HepG2 (cell line): ENCODE data around the gene PIP4K2B. TPM values are rescaled to one million over a fixed set of nuclear protein-coding genes. Genes with fewer than 3 reads are reported as not detected.
A peak's percentile ranks its signal among the peaks of the same experiment; 100 is the strongest.

Experiments
- FLYWCH1 ChIP-seq: sonication (generic); formaldehyde crosslinking; IDR thresholded peaks from 2 replicates; pipeline ENCODE4 v1.8.1; 2023; ENCODE audit warnings: mild to moderate bottlenecking, missing genetic modification reagents
- FOXC1 ChIP-seq: sonication (generic); formaldehyde crosslinking; IDR thresholded peaks from 2 replicates; pipeline ENCODE4 v1.8.0; 2022; ENCODE audit warnings: mild to moderate bottlenecking, missing genetic modification reagents, borderline replicate concordance
- FOXO1 ChIP-seq: sonication (generic); formaldehyde crosslinking; IDR thresholded peaks from 2 replicates; pipeline ENCODE4 v1.4.0; 2020; ENCODE audit warnings: missing genetic modification reagents
- GTF2F1 ChIP-seq: fragments of 150-350 bp; IDR thresholded peaks from 2 replicates; pipeline ENCODE4 v1.6.1; 2014; ENCODE audit warnings: low read length
- HMGXB3 ChIP-seq: sonication (generic); formaldehyde crosslinking; IDR thresholded peaks from 2 replicates; pipeline ENCODE4 v1.4.0; 2020; ENCODE audit warnings: missing genetic modification reagents, borderline replicate concordance
- HOXD1 ChIP-seq: sonication (generic); formaldehyde crosslinking; IDR thresholded peaks from 2 replicates; pipeline ENCODE4 v1.5.0; 2020; ENCODE audit warnings: missing genetic modification reagents
- IKZF4 ChIP-seq: sonication (generic); formaldehyde crosslinking; IDR thresholded peaks from 2 replicates; pipeline ENCODE4 v1.5.1; 2020; ENCODE audit warnings: borderline replicate concordance, mild to moderate bottlenecking, low read depth, missing genetic modification reagents; ENCODE audit errors: not compliant biosample characterization
- MBD4 ChIP-seq: IDR thresholded peaks from 2 replicates; pipeline ENCODE4 v1.6.1; 2012; ENCODE audit warnings: low read length, inconsistent platforms, borderline replicate concordance
- NFYC ChIP-seq: IDR thresholded peaks from 2 replicates; pipeline ENCODE4 v1.6.1; 2016; ENCODE audit warnings: missing genetic modification reagents, missing compliant biosample characterization
- NR0B2 ChIP-seq: sonication (generic); formaldehyde crosslinking; IDR thresholded peaks from 2 replicates; pipeline ENCODE4 v1.4.0; 2020; ENCODE audit warnings: mild to moderate bottlenecking, missing genetic modification reagents
- PHF5A ChIP-seq: IDR thresholded peaks from one replicate; pipeline ENCODE4 v1.6.1; 2018; ENCODE audit warnings: low read depth, missing genetic modification reagents; ENCODE audit not compliant: unreplicated experiment
- TOPORS ChIP-seq: sonication (generic); formaldehyde crosslinking; IDR thresholded peaks from 2 replicates; pipeline ENCODE4 v1.8.0; 2023; ENCODE audit warnings: mild to moderate bottlenecking, missing genetic modification reagents
- TSC22D2 ChIP-seq: sonication (generic); formaldehyde crosslinking; IDR thresholded peaks from 2 replicates; pipeline ENCODE4 v1.5.1; 2020; ENCODE audit warnings: missing genetic modification reagents, mild to moderate bottlenecking, borderline replicate concordance
- ZBTB34 ChIP-seq: sonication (generic); formaldehyde crosslinking; IDR thresholded peaks from 2 replicates; pipeline ENCODE4 v1.8.0; 2022; ENCODE audit warnings: mild to moderate bottlenecking, missing genetic modification reagents
- ZFP1 ChIP-seq: IDR thresholded peaks from 2 replicates; pipeline ENCODE4 v1.6.1; 2016
- ZNF326 ChIP-seq: sonication (generic); formaldehyde crosslinking; IDR thresholded peaks from 2 replicates; pipeline ENCODE4 v1.4.0; 2020; ENCODE audit warnings: missing genetic modification reagents, borderline replicate concordance
- ZNF451 ChIP-seq: sonication (generic); formaldehyde crosslinking; IDR thresholded peaks from 2 replicates; pipeline ENCODE4 v1.5.0; 2020; ENCODE audit warnings: mild to moderate bottlenecking, missing genetic modification reagents
- ZNF549 ChIP-seq: sonication (generic); formaldehyde crosslinking; IDR thresholded peaks from 2 replicates; pipeline ENCODE4 v1.5.0; 2020; ENCODE audit warnings: missing genetic modification reagents
- ZNF570 ChIP-seq: sonication (generic); formaldehyde crosslinking; IDR thresholded peaks from 2 replicates; pipeline ENCODE4 v1.4.0; 2020; ENCODE audit warnings: mild to moderate bottlenecking, missing genetic modification reagents, borderline replicate concordance
- ZNF740 ChIP-seq: sonication (generic); formaldehyde crosslinking; IDR thresholded peaks from 2 replicates; pipeline ENCODE4 v1.4.0; 2020; ENCODE audit warnings: missing genetic modification reagents
- polyA plus RNA-seq, 8 experiments: library from polyadenylated mRNA; depleted of rRNA in 3 of 8; stranded (reverse) in 7 of 8; unstranded in 1 of 8; fragments of >200 nt; fragmentation: Illumina TruSeq in 4 of 8; extraction: Trizol in 4 of 8; gene quantifications; 2 replicates each; pipeline versions ENCODE4 v1.2.1 to v1.2.3, GENCODE V29; 2011 to 2016; ENCODE audit warnings: low read depth in 4 of 8, missing spikeins in 1 of 8, mixed read lengths in 1 of 8; ENCODE audit not compliant: insufficient read depth in 1 of 8
- total RNA-seq, 5 experiments: library from RNA; depleted of rRNA; stranded (reverse); fragments of >200 nt; fragmentation: Illumina TruSeq; extraction: Trizol; gene quantifications; 2 replicates each; pipeline ENCODE4 v1.2.3, GENCODE V29; 2016; ENCODE audit warnings: low read depth in 1 of 5

Gene PIP4K2B
- total and polyA plus RNA-seq, 2 of the 13 experiments (the other 11 are each of a cell fraction or from before 2014, with no cell fraction given) = 20.4 to 54.0 TPM

- TF ChIP-seq ZNF451 (CRISPR knock-in tag) = no peak; the same call in 1 of the 2 replicates
- TF ChIP-seq GTF2F1 = no peak
- peak; percentile 69 for TF ChIP-seq IKZF4 (CRISPR knock-in tag)
- TF ChIP-seq ZNF549 = no peak
- TF ChIP-seq ZNF740 (CRISPR knock-in tag) = no peak
- TF ChIP-seq HMGXB3 (CRISPR knock-in tag) = no peak
- TF ChIP-seq NR0B2 (CRISPR knock-in tag) = 0 out of 2 replicates have a peak, but pooled peaks have one; percentile 43
- TF ChIP-seq ZFP1 (CRISPR knock-in tag) = 0 out of 2 replicates have a peak, but pooled peaks have one; percentile 51
- 0 out of 2 replicates have a peak, but pooled peaks have one; percentile 54 for TF ChIP-seq TSC22D2 (CRISPR knock-in tag)
- no peak; the same call in 1 of the 2 replicates for TF ChIP-seq FOXC1 (CRISPR knock-in tag)
- TF ChIP-seq ZNF326 (CRISPR knock-in tag) = no peak
- no peak for TF ChIP-seq ZNF570 (CRISPR knock-in tag)
- TF ChIP-seq HOXD1 = 0 out of 2 replicates have a peak, but pooled peaks have one; percentile 68
- TF ChIP-seq FOXO1 (CRISPR knock-in tag) = no peak
- TF ChIP-seq ZBTB34 (CRISPR knock-in tag) = peak; percentile 53; the same call in 1 of the 2 replicates
- peak; percentile 71; the same call in 1 of the 2 replicates for TF ChIP-seq TOPORS
- TF ChIP-seq PHF5A (CRISPR knock-in tag) = peak; percentile 8
- TF ChIP-seq MBD4 = no peak
- TF ChIP-seq NFYC (CRISPR knock-in tag) = peak; percentile 27; the same call in 1 of the 2 replicates
- TF ChIP-seq FLYWCH1 (CRISPR knock-in tag) = no peak
Measured at GRCh38 chr17:38730526-38731379, 68.6 kb downstream of the PIP4K2B start (continued).
